Heart left ventricle (tissue), 13 donors: ENCODE data around the gene VPS13C.

Experiments used
- POLR2A ChIP-seq, 2 donors: fragments of 450-650 bp; IDR thresholded peaks; one replicate each; pipeline ENCODE4 v1.6.1; 2017; ENCODE audit warnings: antibody characterized with exemption in 2 of 2, mild to moderate bottlenecking in 2 of 2, moderate library complexity in 2 of 2
- TF ChIP-seq, protein P1 (sequence below), 12 donors: fragments of 200-600 bp; sonication (generic) in 4 of 12; IDR thresholded peaks; one replicate each; pipeline versions ENCODE4 v1.5.0 to v1.8.0; 2018 to 2022; ENCODE audit warnings: antibody characterized with exemption in 12 of 12, mild to moderate bottlenecking in 5 of 12
- donor health status: ischemic (EF 13 %, LVEDD 7.1; RV severe dilation, severe dysfunction).
- donor health status: DM: no; HTN: yes; CAD: no.
- donor health status: DM: no; HTN: no; CAD: no.
- donor health status: ischemic (EF 25% LVEDD 6.9; RV normal size, moderate dysfunction).
- donor health status: ischemic (EF 25% LVEDD 5.7; RV mildly dilated, moderate dysfunction).
- donor health status: ischemic (EF 35%, LVEDD 5.7; RV mildly dilated, moderate dysfunction).
- donor health status: nonischemic (EF 11% LVEDD 7.7; RV severe dilation, severe dysfunction).
- donor health status: DM: yes; HTN: yes; CAD: no.
- donor health status: PGD.
- donor health status: ischemic (EF 29% LVEDD 5.4; RV normal size, mild dysfunction).
- donor health status: nonischemic (EF 23%, LVEDD 6.1; RV moderate dilation, normal function).

DNA sequence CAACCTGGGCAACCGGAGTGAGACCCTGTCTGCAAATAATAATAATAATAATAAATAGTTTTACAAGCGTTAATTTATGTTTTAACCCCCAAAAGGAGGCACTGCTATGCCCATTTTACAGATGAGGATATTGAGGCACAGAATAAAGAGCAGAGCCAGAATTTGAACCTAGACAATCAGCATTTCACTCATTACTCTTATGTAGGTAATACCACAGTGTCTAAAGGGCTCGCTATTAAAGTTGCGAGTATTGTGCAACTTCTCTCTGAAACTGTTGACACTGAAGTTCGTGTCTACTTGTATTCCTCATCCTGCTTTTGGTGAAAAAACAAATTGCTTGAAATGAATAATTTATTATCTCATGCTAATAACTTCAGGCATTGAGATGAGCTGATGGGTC lies 9.3 kb upstream of the VPS13C start:
- TF ChIP-seq POLR2A (IDR thresholded peaks at IDR 0.05) = no peak
- TF ChIP-seq, protein P1, sequence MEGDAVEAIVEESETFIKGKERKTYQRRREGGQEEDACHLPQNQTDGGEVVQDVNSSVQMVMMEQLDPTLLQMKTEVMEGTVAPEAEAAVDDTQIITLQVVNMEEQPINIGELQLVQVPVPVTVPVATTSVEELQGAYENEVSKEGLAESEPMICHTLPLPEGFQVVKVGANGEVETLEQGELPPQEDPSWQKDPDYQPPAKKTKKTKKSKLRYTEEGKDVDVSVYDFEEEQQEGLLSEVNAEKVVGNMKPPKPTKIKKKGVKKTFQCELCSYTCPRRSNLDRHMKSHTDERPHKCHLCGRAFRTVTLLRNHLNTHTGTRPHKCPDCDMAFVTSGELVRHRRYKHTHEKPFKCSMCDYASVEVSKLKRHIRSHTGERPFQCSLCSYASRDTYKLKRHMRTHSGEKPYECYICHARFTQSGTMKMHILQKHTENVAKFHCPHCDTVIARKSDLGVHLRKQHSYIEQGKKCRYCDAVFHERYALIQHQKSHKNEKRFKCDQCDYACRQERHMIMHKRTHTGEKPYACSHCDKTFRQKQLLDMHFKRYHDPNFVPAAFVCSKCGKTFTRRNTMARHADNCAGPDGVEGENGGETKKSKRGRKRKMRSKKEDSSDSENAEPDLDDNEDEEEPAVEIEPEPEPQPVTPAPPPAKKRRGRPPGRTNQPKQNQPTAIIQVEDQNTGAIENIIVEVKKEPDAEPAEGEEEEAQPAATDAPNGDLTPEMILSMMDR (IDR thresholded peaks at IDR 0.05) = no peak
